Loucy (cell line): Measurements from ENCODE around the gene TSHZ2.

Experiments used
- H2AFZ ChIP-seq: fragments of 200-600 bp; sonication (generic); 2 replicates; pipeline ENCODE4 v1.6.0; 2016; ENCODE audit warnings: antibody characterized with exemption, mild to moderate bottlenecking, low read length, moderate library complexity
- H3F3A ChIP-seq: fragments of 200-600 bp; 2 replicates; pipeline ENCODE4 v1.6.0; 2016; ENCODE audit warnings: antibody characterized with exemption, low read depth, mild to moderate bottlenecking
- H3K27me3 ChIP-seq: fragments of 200-600 bp; sonication (generic); 2 replicates; pipeline ENCODE4 v1.6.1; 2014; ENCODE audit warnings: low read length, mild to moderate bottlenecking; ENCODE audit not compliant: insufficient read depth, poor library complexity, severe bottlenecking
- H3K36me3 ChIP-seq: fragments of 200-600 bp; sonication (generic); 2 replicates; pipeline ENCODE4 v1.6.1; 2016; ENCODE audit warnings: low read length; ENCODE audit not compliant: insufficient read depth
- H3K4me1 ChIP-seq: fragments of 200-600 bp; sonication (generic); 2 replicates; pipeline ENCODE4 v1.5.1; 2014; ENCODE audit warnings: low read length, mild to moderate bottlenecking; ENCODE audit not compliant: insufficient read depth, poor library complexity, severe bottlenecking
- H3K4me2 ChIP-seq: fragments of 200-600 bp; sonication (generic); 2 replicates; pipeline ENCODE4 v1.6.0; 2014; ENCODE audit warnings: antibody characterized with exemption, low read length, low read depth, mild to moderate bottlenecking; ENCODE audit not compliant: poor library complexity, severe bottlenecking
- H3K4me3 ChIP-seq: fragments of 200-600 bp; sonication (generic); 2 replicates; pipeline ENCODE4 v1.5.1; 2014; ENCODE audit warnings: low read length, mild to moderate bottlenecking, mixed read lengths; ENCODE audit not compliant: poor library complexity, severe bottlenecking
- H3K79me2 ChIP-seq: fragments of 200-600 bp; sonication (generic); 2 replicates; pipeline ENCODE4 v1.6.1; 2014; ENCODE audit warnings: low read length; ENCODE audit not compliant: insufficient read depth
- H3K9ac ChIP-seq: fragments of 200-600 bp; sonication (generic); 2 replicates; pipeline ENCODE4 v1.6.0; 2014; ENCODE audit warnings: mild to moderate bottlenecking, low read depth, low read length, moderate library complexity; ENCODE audit not compliant: poor library complexity, severe bottlenecking
- H3K9me2 ChIP-seq: fragments of 200-600 bp; sonication (generic); replicated peaks from 2 replicates; pipeline ENCODE4 v1.6.1; 2016; ENCODE audit warnings: low read depth, low read length, mixed read lengths
- H3K9me3 ChIP-seq: fragments of 200-600 bp; sonication (generic); 2 replicates; pipeline ENCODE4 v1.6.1; 2014; ENCODE audit warnings: mild to moderate bottlenecking, antibody characterized with exemption, low read length, low read depth; ENCODE audit not compliant: insufficient read depth
- H4K20me1 ChIP-seq: fragments of 200-600 bp; sonication (generic); 2 replicates; pipeline ENCODE4 v1.6.0; 2014; ENCODE audit warnings: antibody characterized with exemption, low read length, mild to moderate bottlenecking; ENCODE audit not compliant: insufficient read depth, poor library complexity, severe bottlenecking
- CTCF ChIP-seq: fragments of 200-600 bp; sonication (generic); conservative IDR thresholded peaks from 2 replicates; pipeline ENCODE4 v1.5.1; 2014; ENCODE audit warnings: mild to moderate bottlenecking, antibody characterized with exemption, low read length
- EZH2phosphoT487 ChIP-seq: fragments of 200-600 bp; IDR thresholded peaks from 2 replicates; pipeline ENCODE4 v1.6.1; 2018; ENCODE audit warnings: antibody characterized with exemption, mild to moderate bottlenecking, moderate library complexity, borderline replicate concordance

TSHZ2 gene

DNA sequence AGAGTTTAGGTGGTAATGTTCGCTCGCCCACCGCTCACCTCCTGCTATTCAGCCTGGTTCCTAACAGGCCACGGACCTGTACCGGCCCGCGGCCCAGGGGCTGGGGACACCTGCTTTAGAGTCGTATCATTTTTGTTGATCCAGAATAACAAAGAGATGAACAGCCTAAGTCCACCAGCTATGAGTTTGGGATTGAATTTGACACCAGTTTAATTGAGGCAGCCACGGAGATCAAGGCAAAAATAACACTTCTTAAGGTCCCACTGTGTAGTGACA, 108.5 kb downstream of the TSHZ2 start:
- TF ChIP-seq CTCF (no peak), EZH2phosphoT487 (no peak)
- H3K4me2 ChIP-seq: no peak overlapping the region
- no peaks in the 10 kb centered on the region for H3K36me3 ChIP-seq
- no peaks in the 10 kb centered on the region for H3K9me2 ChIP-seq
- H3K4me1 ChIP-seq: no peaks in the 10 kb centered on the region
- no peak overlapping the region for H2AFZ ChIP-seq
- no peak overlapping the region for H3K9ac ChIP-seq
- no peaks in the 10 kb centered on the region for H3F3A ChIP-seq
- no peaks in the 10 kb centered on the region for H3K9me3 ChIP-seq
- no peaks in the 10 kb centered on the region for H3K79me2 ChIP-seq
- H4K20me1 ChIP-seq: no peaks in the 10 kb centered on the region
- no peaks in the 10 kb centered on the region for H3K27me3 ChIP-seq
- no peak overlapping the region for H3K4me3 ChIP-seq

DNA sequence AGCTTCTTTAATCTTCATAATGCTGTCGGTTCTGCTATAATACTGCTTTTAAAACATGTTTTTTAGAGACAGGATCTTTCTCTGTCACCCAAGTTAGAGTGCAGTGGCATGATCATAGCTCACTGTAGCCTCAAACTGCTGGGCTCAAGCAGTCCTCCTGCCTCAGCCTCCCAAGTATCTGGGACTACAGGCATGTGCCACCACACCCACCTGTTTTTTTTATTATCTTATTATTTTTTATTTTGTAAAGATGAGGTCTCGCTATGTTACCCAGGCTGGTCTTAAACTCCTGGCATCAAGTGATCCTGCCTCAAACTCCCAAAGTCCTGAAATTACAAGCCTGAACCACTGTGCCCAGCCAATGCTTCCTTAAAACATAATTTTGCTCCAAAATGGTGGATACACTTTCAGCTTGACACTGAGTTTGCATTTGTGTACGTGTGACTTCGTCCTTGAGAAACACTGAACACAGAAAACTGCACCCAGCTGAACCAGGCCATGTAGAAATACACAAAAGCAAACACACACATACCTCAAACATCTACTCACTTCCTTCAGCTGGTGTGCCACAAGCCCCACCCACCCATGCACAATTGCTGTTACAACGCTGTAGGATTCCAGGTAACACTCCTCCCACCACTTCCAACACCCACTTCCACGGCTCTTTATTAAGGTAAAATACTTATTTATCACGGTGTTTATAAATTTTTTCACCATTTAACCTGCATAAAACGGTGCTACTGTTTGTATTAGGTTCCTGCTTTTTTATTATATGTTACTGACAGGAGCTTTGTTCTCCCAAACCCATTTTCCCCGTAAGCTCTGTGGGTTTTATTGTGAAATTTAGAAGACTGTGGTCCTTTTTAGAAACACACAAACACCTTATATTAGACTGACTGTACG, 109.1 kb downstream of the TSHZ2 start:
- H3K9me3 ChIP-seq: no peaks in the 10 kb centered on the region
- no peaks in the 10 kb centered on the region for H3K9me2 ChIP-seq
- no peak overlapping the region for H3K9ac ChIP-seq
- H3K27me3 ChIP-seq: no peaks in the 10 kb centered on the region
- H3K4me3 ChIP-seq: no peak overlapping the region
- H4K20me1 ChIP-seq: no peaks in the 10 kb centered on the region
- no peaks in the 10 kb centered on the region for H3K79me2 ChIP-seq
- H3F3A ChIP-seq: no peaks in the 10 kb centered on the region
- H3K36me3 ChIP-seq: no peaks in the 10 kb centered on the region
- TF ChIP-seq EZH2phosphoT487 (no peak), CTCF (no peak)
- no peaks in the 10 kb centered on the region for H3K4me1 ChIP-seq
- H3K4me2 ChIP-seq: no peak overlapping the region
- H2AFZ ChIP-seq: no peak overlapping the region

- no peaks in the 10 kb centered on the region for H3K9me3 ChIP-seq
- no peaks in the 10 kb centered on the region for H3F3A ChIP-seq
- TF ChIP-seq EZH2phosphoT487 (no peak), CTCF (no peak)
- no peak overlapping the region for H3K4me2 ChIP-seq
- no peaks in the 10 kb centered on the region for H3K79me2 ChIP-seq
- no peak overlapping the region for H3K4me3 ChIP-seq
- H3K4me1 ChIP-seq: no peaks in the 10 kb centered on the region
- no peaks in the 10 kb centered on the region for H3K27me3 ChIP-seq
- no peak overlapping the region for H3K9ac ChIP-seq
- H2AFZ ChIP-seq: no peak overlapping the region
- H3K36me3 ChIP-seq: no peaks in the 10 kb centered on the region
- no peaks in the 10 kb centered on the region for H3K9me2 ChIP-seq
- H4K20me1 ChIP-seq: no peaks in the 10 kb centered on the region
Observed at GRCh38 chr20:53081916-53082863, 110.0 kb downstream of the TSHZ2 start.
